ENCODE measurements around the gene CAMKMT. TPM values are rescaled to one million over a fixed set of nuclear protein-coding genes. Genes with fewer than 3 reads are reported as not detected.

CAMKMT gene
- total RNA-seq, 1 donor from 2014 or later = 12.1 TPM

DNA sequence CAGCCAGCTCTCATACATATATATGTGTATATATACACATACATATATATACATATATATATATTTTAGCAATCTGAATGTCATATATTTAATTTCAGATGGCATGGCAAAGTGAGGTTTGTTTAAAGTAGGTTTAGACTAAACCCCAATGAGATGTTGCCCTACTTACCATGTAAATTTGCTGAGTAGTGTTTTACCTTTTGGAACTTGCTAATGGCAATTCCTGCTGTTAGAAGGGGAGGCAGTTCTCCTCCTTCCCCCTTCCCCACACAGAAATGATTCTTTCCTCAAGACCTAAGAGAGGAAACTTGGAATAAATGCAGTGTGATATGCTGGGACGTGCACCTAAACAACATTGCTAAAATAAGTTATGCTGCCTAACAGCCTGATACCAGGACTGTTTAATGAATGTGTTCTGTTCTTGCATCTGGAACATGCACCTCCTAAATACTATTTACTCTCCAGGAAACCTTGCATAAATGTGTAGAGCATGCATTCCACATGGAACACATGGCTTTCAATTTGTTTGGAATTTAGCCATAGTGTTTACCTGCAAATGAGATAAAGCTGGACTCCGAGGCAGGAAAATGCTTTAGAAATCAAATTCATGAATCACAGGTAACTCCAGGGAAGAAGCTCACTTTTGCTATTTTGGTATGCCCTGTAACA, 326.8 kb downstream of the CAMKMT start:
- DNase-seq (ENCODE audit: low spot score) = no peak

DNA sequence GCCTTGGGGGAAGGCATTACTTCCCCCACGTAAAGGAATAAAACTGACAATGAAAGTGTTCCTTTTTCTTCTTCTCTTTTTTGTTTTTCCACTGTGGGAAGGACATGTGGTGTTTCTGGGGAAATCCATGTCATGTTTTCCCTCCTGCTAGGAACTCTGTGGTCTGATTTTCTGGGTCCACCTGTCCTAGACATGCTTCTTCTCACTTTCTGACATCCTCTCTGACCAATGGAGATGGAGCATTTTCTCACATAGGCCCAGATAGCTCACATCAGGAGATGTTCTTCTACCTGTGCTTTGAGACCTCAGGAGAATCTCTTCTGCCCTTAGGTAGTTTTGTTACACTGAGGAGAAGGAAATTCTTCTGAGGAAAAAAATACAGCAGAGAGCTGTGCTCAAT, 327.8 kb downstream of the CAMKMT start:
- no peak for DNase-seq (ENCODE audit: low spot score)

DNA sequence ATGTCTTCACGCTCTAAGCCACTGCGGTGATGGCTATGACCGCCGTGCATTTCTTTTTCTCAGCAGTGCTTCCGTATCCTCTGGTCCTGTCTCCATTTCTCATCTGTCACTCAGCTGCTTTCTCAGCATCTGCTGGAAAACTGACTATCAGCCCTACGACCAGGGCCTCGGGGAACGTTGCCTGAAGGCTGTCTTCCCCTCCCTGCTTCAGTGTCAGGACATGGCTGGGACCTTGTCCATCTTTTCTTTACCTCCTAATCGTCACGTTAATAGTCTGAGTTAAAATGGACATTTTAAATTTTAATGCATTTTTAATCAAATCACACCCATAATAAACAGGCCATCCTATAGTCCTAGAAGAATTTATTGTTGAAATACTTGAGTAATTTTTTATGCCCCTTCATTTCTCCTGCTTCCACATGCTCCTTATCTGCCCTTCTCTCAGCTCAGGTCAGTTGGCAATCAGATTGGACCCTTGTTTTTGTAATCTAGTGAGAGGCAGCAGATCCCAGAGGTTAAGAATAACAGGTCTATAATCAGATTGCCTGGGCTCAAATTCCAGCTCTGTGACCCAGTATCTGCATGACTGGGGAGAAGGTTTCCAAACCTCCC, 329.5 kb downstream of the CAMKMT start:
- DNase-seq (ENCODE audit: low spot score) = no peak

DNA sequence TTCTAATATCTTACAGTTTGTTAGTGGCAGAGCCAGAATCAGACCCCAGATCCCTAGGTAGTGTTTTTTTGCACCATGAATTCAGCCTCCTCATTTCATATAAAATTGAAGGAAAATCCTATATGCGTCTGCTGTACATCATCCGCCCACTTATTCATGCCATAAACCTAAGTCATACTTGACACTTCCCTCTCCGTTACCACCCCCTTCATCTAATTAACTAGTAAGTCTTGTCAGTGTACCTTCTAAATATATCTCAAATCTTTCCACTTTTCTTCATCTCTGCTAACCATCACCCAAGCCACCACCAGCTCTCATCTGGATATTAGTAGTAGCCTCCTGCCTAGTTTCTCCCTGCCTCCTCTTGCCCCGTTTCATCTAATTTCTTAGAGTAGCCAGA, 331.1 kb downstream of the CAMKMT start:
- no peak for DNase-seq (ENCODE audit: low spot score)

DNA sequence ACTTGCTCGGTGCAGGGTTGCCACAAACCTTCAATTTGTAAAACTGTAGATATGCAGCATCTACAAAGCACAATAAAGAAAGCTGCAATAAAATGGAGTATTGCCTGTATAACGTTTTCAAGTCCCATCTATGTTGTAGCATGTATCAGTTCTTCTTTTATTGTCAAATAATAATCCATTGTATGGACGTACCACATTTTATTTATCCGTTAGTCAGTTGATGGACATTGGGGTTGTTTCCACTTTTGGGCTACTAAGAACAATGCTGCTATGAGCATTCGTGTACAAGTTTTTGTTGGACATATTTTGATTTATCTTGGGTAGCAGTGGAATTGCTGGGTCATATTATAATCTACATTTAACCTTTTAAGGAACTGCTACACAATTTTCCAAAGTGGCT, 339.1 kb downstream of the CAMKMT start:
- DNase-seq (ENCODE audit: low spot score) = no peak

- no peak for DNase-seq (ENCODE audit: low spot score)
Observed at GRCh38 chr2:44705356-44705755, 343.6 kb downstream of the CAMKMT start.

- DNase-seq (ENCODE audit: low spot score) = no peak
Observed at GRCh38 chr2:44705876-44706480, 344.2 kb downstream of the CAMKMT start.

- DNase-seq (ENCODE audit: low spot score) = no peak
Observed at GRCh38 chr2:44706681-44707553, 345.2 kb downstream of the CAMKMT start.

DNA sequence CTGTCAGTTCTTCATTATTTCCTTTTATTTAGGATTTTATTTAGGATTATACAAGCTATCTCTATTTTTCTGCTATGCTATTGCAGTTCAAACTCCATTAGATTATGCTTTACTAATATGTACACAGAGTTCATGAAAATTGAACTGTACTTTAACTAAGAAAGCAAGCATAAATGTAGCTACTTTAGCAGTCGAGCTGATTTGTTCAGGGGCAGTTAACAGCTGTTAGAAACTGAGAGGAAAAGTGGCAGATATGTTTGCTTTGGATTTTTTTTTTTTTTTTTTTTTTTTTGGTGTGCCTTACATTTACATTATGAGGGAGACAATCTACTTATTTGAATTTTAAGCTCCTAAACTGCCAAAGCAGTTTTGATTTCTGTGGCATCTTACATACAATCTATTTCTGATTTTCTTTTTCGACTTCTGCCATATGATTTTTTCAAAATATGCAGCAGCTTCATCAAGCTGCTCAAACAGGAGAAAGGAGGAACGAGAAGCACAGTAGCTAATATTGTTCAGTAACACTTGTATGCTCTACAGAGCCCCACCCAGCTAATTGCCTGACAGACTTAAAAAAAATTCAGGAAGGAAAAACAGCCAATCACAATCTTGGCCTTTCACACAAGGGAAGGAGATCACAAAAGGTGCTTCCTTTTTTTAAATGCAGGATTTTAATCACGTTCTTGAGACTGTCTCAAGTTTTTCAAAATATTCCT, 346.4 kb downstream of the CAMKMT start:
- DNase-seq (ENCODE audit: low spot score) = no peak

DNA sequence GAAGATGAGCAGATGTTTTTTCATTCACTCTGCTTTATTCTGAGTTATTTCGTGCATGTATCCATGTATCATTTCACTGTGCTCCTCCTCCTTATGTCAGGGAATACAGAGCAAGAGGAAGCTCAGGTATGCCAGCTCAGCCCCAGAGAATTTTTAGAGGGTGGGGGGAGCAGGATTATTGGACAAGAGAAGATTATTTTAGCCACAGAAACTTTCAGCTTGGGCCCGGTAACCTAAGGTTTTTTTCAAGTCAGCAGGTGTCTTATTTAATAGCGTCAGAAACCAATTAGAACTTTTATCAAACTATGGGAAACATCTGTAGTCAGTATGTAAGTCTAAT, 346.9 kb downstream of the CAMKMT start:
- no peak for DNase-seq (ENCODE audit: low spot score)

DNA sequence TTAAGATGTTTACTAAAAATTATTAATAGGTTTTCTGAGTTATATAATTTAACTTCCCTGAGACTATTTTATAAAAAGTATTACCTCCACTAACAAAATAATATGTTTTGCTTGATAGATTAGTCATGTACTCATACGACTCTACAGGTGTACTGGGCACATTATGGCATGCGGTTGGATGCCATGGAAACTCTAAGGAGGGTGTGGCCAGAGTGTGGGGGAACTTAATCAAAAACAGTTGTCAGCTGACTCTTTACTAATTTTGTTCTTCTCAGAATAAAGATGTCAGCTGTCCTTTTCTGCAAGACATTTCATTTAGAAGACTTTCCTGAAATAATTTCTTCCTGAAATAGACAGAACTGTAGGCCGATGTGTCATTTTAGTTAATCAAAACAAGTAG, 351.4 kb downstream of the CAMKMT start:
- no peak for DNase-seq (ENCODE audit: low spot score)

GRCh38 chr2:44715671-44716081, 353.9 kb downstream of the CAMKMT start:
- no peak for DNase-seq (ENCODE audit: low spot score)

GRCh38 chr2:44716131-44716530, 354.4 kb downstream of the CAMKMT start:
- no peak for DNase-seq (ENCODE audit: low spot score)

- DNase-seq (ENCODE audit: low spot score) = no peak
Observed at GRCh38 chr2:44718431-44718830, 356.7 kb downstream of the CAMKMT start.

GRCh38 chr2:44719562-44719961, 357.8 kb downstream of the CAMKMT start:
- DNase-seq (ENCODE audit: low spot score) = no peak

DNA sequence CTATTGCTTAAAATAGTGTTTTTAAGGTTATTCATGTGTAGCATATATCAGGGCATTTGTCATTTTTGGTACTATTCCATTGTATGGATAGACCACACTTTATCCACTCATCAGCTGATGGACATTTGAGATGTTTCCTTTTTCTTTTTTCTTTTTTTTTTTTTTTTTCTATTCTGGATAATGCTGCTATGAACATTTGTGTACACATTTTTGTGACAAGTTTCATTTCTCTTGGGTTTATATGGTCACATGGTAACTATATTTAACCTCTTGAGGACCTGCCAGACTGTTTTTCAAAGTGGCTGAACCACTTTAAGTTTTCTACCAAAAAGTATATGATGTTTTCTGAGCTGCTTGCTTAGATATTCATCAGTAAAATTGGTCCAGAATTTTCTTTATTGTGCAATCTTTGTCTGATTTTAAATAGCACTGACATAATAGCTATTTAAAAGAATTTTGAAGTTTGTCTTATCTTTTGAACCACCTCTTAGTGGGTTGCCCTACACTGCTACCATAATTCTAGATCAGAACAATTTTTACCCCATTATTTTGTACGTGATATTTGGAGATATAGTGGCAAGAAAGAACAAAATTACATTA, 360.4 kb downstream of the CAMKMT start:
- DNase-seq (ENCODE audit: low spot score) = no peak

- no peak for DNase-seq (ENCODE audit: low spot score)
Observed at GRCh38 chr2:44723921-44724320, 362.2 kb downstream of the CAMKMT start.

DNA sequence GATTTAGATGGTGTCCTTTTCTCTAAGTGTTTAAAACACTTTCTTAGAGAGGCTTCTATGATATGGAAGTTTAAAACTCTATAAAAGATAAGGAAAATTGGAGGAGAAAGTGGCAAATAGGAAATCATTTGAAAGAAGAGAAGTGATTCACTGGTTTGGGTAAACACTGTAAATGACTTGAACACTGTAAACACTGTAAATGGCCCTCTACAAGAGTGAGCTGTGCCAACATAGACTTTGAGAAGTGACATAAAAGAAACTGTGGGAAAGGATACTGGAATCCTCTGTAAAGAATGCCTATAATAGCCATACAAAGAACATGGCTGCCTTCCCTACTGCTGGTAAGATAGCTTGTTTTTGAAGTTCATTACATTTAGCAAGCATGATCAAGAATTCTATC, 368.8 kb downstream of the CAMKMT start:
- no peak for DNase-seq (ENCODE audit: low spot score)

DNA sequence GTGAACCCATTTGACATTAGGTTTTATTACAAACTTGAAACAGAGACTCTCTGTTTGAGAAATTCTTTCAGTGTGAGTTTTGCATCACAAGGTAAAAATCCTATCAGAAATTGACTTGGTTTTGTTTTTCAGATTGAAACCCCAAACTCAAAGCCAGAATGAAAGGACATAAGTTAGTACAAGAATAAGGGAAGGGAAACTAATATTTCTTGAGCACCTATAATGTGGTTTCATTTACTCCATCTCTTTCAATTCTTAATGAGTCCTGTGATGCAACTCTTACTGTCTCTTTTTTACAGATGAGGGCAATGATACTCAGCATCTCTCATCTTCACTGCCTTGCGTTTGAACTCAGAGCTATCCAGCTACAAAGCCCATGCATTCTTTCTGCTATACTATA, 369.8 kb downstream of the CAMKMT start:
- DNase-seq (ENCODE audit: low spot score) = no peak

- no peak for DNase-seq (ENCODE audit: low spot score)
Observed at GRCh38 chr2:44736270-44736942, 374.7 kb downstream of the CAMKMT start.

- no peak for DNase-seq (ENCODE audit: low spot score)
Observed at GRCh38 chr2:44740678-44741077, 378.9 kb downstream of the CAMKMT start.

All from mucosa of gallbladder (tissue), 1 donor.